HEK293T (cell line): Measurements from ENCODE around the gene TNFSF12.

ENCODE experiments used
- CTCF ChIA-PET: fragments of 350-600 bp; formaldehyde crosslinking; extraction: SDS; loops from one replicate; lab custom pipeline; 2021; ENCODE audit warnings: antibody characterized with exemption, inconsistent platforms; lab: Yijun Ruan, JAX
- POLR2A ChIA-PET: fragments of 350-600 bp; formaldehyde crosslinking; extraction: SDS; loops from one replicate; lab custom pipeline; 2020; ENCODE audit warnings: antibody characterized with exemption, inconsistent platforms; lab: Yijun Ruan, JAX
- DNase-seq: peaks from one replicate; pipeline ENCODE4 v3.0.0; 2012; ENCODE audit warnings: mixed read lengths; ENCODE audit errors: extremely low spot score
- ARNT ChIP-seq: fragments of 450-650 bp; IDR thresholded peaks from 2 replicates; pipeline ENCODE4 v1.6.1; 2017; ENCODE audit warnings: mild to moderate bottlenecking
- BHLHE40 ChIP-seq: fragments of 450-650 bp; IDR thresholded peaks from 2 replicates; pipeline ENCODE4 v1.6.1; 2016; ENCODE audit warnings: mild to moderate bottlenecking, moderate library complexity, borderline replicate concordance
- CTBP1 ChIP-seq: fragments of 450-650 bp; IDR thresholded peaks from 2 replicates; pipeline ENCODE4 v1.6.1; 2016; ENCODE audit warnings: borderline replicate concordance
- ELF4 ChIP-seq: fragments of 450-650 bp; IDR thresholded peaks from 2 replicates; pipeline ENCODE4 v1.6.1; 2017; ENCODE audit warnings: antibody characterized with exemption
- FOXA1 ChIP-seq: fragments of 450-650 bp; IDR thresholded peaks from 2 replicates; pipeline ENCODE4 v1.6.1; 2016; ENCODE audit warnings: mild to moderate bottlenecking
- FOXK2 ChIP-seq: fragments of 450-650 bp; IDR thresholded peaks from 2 replicates; pipeline ENCODE4 v1.6.1; 2016; ENCODE audit warnings: mild to moderate bottlenecking
- FOXM1 ChIP-seq: fragments of 450-650 bp; IDR thresholded peaks from 2 replicates; pipeline ENCODE4 v1.6.1; 2017; ENCODE audit warnings: mild to moderate bottlenecking, borderline replicate concordance
- HDGF ChIP-seq: fragments of 450-650 bp; IDR thresholded peaks from 2 replicates; pipeline ENCODE4 v1.6.1; 2017; ENCODE audit warnings: antibody characterized with exemption, borderline replicate concordance
- L3MBTL2 ChIP-seq: fragments of 450-650 bp; conservative IDR thresholded peaks from 2 replicates; pipeline ENCODE4 v1.6.1; 2016; ENCODE audit warnings: mild to moderate bottlenecking
- LEF1 ChIP-seq: fragments of 450-650 bp; IDR thresholded peaks from 2 replicates; pipeline ENCODE4 v1.6.1; 2017; ENCODE audit warnings: mild to moderate bottlenecking, borderline replicate concordance
- NFRKB ChIP-seq: fragments of 450-650 bp; IDR thresholded peaks from 2 replicates; pipeline ENCODE4 v1.6.1; 2016; ENCODE audit warnings: mild to moderate bottlenecking, moderate library complexity
- PKNOX1 ChIP-seq: fragments of 450-650 bp; IDR thresholded peaks from 2 replicates; pipeline ENCODE4 v1.6.1; 2016
- SP1 ChIP-seq: fragments of 450-650 bp; IDR thresholded peaks from 2 replicates; pipeline ENCODE4 v1.6.1; 2017
- SUZ12 ChIP-seq: fragments of 450-650 bp; IDR thresholded peaks from 2 replicates; pipeline ENCODE4 v1.6.1; 2016; ENCODE audit warnings: mild to moderate bottlenecking
- TARDBP ChIP-seq: fragments of 450-650 bp; IDR thresholded peaks from 2 replicates; pipeline ENCODE4 v1.6.1; 2016
- ZNF384 ChIP-seq: fragments of 450-650 bp; IDR thresholded peaks from 2 replicates; pipeline ENCODE4 v1.6.1; 2016

Gene TNFSF12

GRCh38 chr17:7513850-7514419 lies 34.9 kb upstream of the TNFSF12 start:
- ChIA-PET POLR2A (interaction anchor here (4.0 kb wide), 1 partner anchor 47 kb away, joined by 25 read pairs; no protein-coding TSS in a partner anchor), CTCF (interaction anchor here (1.1 to 4.4 kb wide), 2 partner anchors 9 to 47 kb away, joined by 5 to 43 read pairs; partner anchors contain the start of gene SENP3)
- TF ChIP-seq ZNF384 (no peak), NFRKB (no peak), FOXK2 (no peak), SUZ12 (no peak), ELF4 (no peak), ARNT (no peak), LEF1 (no peak), CTBP1 (no peak), TARDBP (no peak), FOXM1 (no peak), BHLHE40 (no peak), SP1 (no peak), PKNOX1 (no peak), FOXA1 (no peak)
- DNase-seq: no peak

- CTCF ChIA-PET: interaction anchor here (0.6 to 4.4 kb wide), 3 partner anchors 45 to 160 kb away, joined by 3 to 43 read pairs (median 4); partner anchors contain the start of gene SENP3
- no peak for DNase-seq
- TF ChIP-seq CTBP1 (no peak), ZNF384 (no peak), BHLHE40 (no peak), PKNOX1 (no peak), L3MBTL2 (no peak), FOXA1 (no peak), SUZ12 (no peak), NFRKB (no peak), LEF1 (no peak), FOXM1 (no peak), FOXK2 (no peak), SP1 (no peak)
- POLR2A ChIA-PET: interaction anchor here (1.4 to 4.0 kb wide), 2 partner anchors 45 to 68 kb away, joined by 3 to 25 read pairs; partner anchors contain the start of gene MPDU1
Observed at GRCh38 chr17:7515911-7516610, 32.8 kb upstream of the TNFSF12 start.

- CTCF ChIA-PET: interaction anchor here (0.5 to 2.0 kb wide), 6 partner anchors 9 to 38 kb away, joined by 3 to 8 read pairs (median 5); partner anchors contain the start of gene SENP3
- TF ChIP-seq L3MBTL2: no peak
- peak; percentile 33; the same call in 1 of the 2 replicates for TF ChIP-seq PKNOX1
Observed at GRCh38 chr17:7523033-7523432, 25.8 kb upstream of the TNFSF12 start.

GRCh38 chr17:7528842-7529241 lies 20.0 kb upstream of the TNFSF12 start:
- DNase-seq: no peak
- POLR2A ChIA-PET: no interaction called here
- no peak for TF ChIP-seq LEF1
- no peak for TF ChIP-seq FOXK2
- TF ChIP-seq SP1: no peak
- no peak for TF ChIP-seq ARNT
- TF ChIP-seq CTBP1: no peak
- TF ChIP-seq FOXM1: no peak
- TF ChIP-seq ELF4: no peak
- no peak for TF ChIP-seq NFRKB
- TF ChIP-seq HDGF: no peak
- no peak for TF ChIP-seq ZNF384
- no peak for TF ChIP-seq FOXA1
- TF ChIP-seq TARDBP: no peak
- CTCF ChIA-PET: no interaction called here

More at GRCh38 chr17:7523033-7523432, 25.8 kb upstream of the TNFSF12 start:
- POLR2A ChIA-PET: no interaction called here
- peak; percentile 49 for DNase-seq

GRCh38 chr17:7530023-7530900 lies 18.6 kb upstream of the TNFSF12 start:
- CTCF ChIA-PET: no interaction called here

More at GRCh38 chr17:7530023-7530900, 18.6 kb upstream of the TNFSF12 start:
- TF ChIP-seq BHLHE40 (no peak), FOXK2 (no peak), HDGF (no peak), LEF1 (no peak), TARDBP (no peak), NFRKB (no peak)
- DNase-seq: no peak
- POLR2A ChIA-PET: no interaction called here
